Testis (tissue), 2 donors: ENCODE data around the gene CD96.

ENCODE experiments used
- CTCF ChIP-seq, 3 experiments: fragments of 450-650 bp in 2 of 3; fragments of 200-600 bp in 1 of 3; sonication (generic) in 1 of 3; IDR thresholded peaks; one replicate each; pipeline ENCODE4 v1.5.1; 2016 to 2019; ENCODE audit warnings: antibody characterized with exemption in 3 of 3, mild to moderate bottlenecking in 2 of 3, moderate library complexity in 1 of 3
- POLR2A ChIP-seq: fragments of 450-650 bp; IDR thresholded peaks from one replicate; pipeline ENCODE4 v1.6.1; 2017; ENCODE audit warnings: antibody characterized with exemption, mild to moderate bottlenecking, moderate library complexity

GRCh38 chr3:111662907-111663306 lies 120.9 kb downstream of the CD96 start:
- TF ChIP-seq CTCF (IDR thresholded peaks at IDR 0.05) (no peak), POLR2A (no peak)
